ENCODE measurements around the gene FAM120B.

DNA sequence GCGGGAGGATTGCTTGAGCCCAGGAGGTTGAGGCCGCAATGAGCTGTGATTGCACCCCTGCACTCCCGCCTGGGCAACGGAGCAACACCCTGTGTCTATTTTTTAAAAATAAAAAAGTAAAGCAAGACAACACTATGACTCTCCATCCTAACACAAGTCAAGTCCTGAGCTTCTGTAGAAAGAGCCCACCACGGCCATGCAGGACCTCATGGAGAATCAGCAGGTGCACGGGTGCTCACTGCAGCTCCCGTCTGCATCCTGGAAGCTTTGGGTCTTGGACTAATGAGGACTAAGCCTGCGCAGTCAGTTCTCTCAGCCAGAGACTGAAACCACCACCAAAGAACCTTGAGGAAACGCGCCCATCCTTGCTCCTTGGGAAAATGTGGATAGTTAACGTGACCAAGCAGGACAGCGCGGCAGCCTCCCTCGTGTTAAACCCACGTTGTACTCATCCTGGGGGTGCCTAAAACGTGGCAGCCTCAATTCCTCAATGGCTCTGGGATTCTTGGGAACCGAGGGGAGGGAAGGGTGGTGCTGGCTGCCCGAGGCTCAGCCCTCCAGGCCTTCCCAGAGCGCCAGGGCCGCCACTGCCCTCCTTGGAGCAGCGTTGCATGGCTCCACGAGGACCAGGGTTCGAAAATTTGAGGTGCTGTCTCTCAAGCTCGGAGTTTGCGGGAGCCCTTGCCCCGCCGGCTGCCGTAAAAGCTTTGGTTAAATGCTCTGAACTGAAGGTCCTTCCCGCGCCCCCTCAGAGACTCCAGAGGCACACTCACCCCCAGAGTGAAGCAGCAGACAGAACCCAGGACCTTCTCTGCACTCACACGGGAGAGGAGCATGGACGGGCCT is 44.7 kb upstream of the FAM120B start:
- TF ChIP-seq EZH2 (IDR thresholded peaks at IDR 0.05; ENCODE audit: insufficient read depth, poor library complexity, severe bottlenecking) = no peak
- no peak for TF ChIP-seq EZH2phosphoT487 (IDR thresholded peaks at IDR 0.05; ENCODE audit: insufficient read depth, low read depth)
